Suprapubic skin (tissue), 3 donors: ENCODE measurements around the gene TBC1D5.

Experiments used
- EP300 ChIP-seq: sonication (generic); formaldehyde crosslinking; IDR thresholded peaks from one replicate; pipeline ENCODE4 v1.6.1; 2017; ENCODE audit warnings: antibody characterized with exemption
- TF ChIP-seq, protein P1 (sequence below), 2 donors: fragments of 200-600 bp in 1 of 2; fragments of 450-650 bp in 1 of 2; sonication (generic) in 1 of 2; IDR thresholded peaks; one replicate each; pipeline ENCODE4 v1.5.1; 2016 to 2019; ENCODE audit warnings: antibody characterized with exemption in 2 of 2, mild to moderate bottlenecking in 1 of 2, moderate library complexity in 1 of 2

DNA sequence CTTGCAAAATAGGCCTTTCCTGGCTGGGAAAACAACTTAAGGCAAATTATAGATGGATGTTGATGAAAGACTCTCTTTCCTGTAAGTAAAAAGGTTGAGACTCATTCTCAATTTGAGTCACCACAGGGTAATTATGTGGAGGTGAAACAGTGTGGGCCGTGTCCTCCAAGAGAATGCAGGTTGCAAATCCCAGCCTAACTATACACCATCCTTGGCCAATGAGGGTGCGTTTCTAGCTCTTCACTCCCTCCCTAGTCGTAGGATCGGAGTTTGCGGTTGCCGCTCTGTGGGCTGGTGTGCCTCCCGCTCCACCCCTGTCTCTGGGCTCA, 597.8 kb downstream of the TBC1D5 start:
- TF ChIP-seq, protein P1, sequence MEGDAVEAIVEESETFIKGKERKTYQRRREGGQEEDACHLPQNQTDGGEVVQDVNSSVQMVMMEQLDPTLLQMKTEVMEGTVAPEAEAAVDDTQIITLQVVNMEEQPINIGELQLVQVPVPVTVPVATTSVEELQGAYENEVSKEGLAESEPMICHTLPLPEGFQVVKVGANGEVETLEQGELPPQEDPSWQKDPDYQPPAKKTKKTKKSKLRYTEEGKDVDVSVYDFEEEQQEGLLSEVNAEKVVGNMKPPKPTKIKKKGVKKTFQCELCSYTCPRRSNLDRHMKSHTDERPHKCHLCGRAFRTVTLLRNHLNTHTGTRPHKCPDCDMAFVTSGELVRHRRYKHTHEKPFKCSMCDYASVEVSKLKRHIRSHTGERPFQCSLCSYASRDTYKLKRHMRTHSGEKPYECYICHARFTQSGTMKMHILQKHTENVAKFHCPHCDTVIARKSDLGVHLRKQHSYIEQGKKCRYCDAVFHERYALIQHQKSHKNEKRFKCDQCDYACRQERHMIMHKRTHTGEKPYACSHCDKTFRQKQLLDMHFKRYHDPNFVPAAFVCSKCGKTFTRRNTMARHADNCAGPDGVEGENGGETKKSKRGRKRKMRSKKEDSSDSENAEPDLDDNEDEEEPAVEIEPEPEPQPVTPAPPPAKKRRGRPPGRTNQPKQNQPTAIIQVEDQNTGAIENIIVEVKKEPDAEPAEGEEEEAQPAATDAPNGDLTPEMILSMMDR (IDR thresholded peaks at IDR 0.05) = no peak
- no peak for TF ChIP-seq EP300
